Gastroesophageal sphincter (tissue), 3 donors: ENCODE data around the gene BCOR.

Experiments
- CTCF ChIP-seq, 4 experiments: fragments of 200-600 bp in 2 of 4; fragments of 450-650 bp in 2 of 4; sonication (generic) in 1 of 4; IDR thresholded peaks; one replicate each; pipeline ENCODE4 v1.5.1; 2017 to 2019; ENCODE audit warnings: antibody characterized with exemption in 4 of 4, mild to moderate bottlenecking in 2 of 4, moderate library complexity in 2 of 4
- EP300 ChIP-seq: sonication (generic); formaldehyde crosslinking; IDR thresholded peaks from one replicate; pipeline ENCODE4 v1.6.1; 2017; ENCODE audit warnings: antibody characterized with exemption, mild to moderate bottlenecking

- TF ChIP-seq CTCF (IDR thresholded peaks at IDR 0.05) (no peak), EP300 (no peak)
Measured at GRCh38 chrX:40041915-40042314, 55.8 kb downstream of the BCOR start.
